Sigmoid colon (tissue), 4 donors: ENCODE measurements around the gene SLCO3A1.

ENCODE experiments used
- POLR2A ChIP-seq, 2 donors: fragments of 450-650 bp; IDR thresholded peaks; one replicate each; pipeline ENCODE4 v1.6.1; 2016; ENCODE audit warnings: antibody characterized with exemption in 2 of 2, mild to moderate bottlenecking in 2 of 2, moderate library complexity in 2 of 2
- POLR2AphosphoS5 ChIP-seq, 4 donors: sonication (generic); formaldehyde crosslinking; IDR thresholded peaks; one replicate each; pipeline ENCODE4 v1.6.1; 2017; ENCODE audit warnings: antibody characterized with exemption in 4 of 4
- TF ChIP-seq, protein P1 (sequence below), 4 experiments: fragments of 450-650 bp in 3 of 4; fragments of 200-600 bp in 1 of 4; IDR thresholded peaks; one replicate each; pipeline ENCODE4 v1.5.1; 2016 to 2019; ENCODE audit warnings: antibody characterized with exemption in 4 of 4, mild to moderate bottlenecking in 3 of 4, moderate library complexity in 2 of 4

DNA sequence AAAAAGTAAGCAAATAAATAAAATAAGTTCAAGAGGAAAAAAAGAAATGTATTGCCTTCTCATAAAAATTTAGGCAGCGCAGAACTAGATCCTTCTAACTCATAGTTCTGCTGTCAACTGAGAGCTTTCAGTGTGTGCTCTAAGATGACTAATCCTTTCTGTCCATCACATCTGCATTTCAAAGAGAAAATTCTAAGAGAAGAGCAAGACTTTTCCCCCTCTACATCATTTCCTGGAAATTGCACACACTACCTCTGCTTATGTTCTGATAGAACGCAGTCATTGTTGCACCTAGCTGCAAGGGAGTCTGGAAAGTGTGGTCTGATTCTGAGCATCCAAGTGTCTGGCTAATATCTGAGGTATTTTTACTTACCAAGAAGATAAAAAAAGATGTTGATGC is 39.6 kb upstream of the SLCO3A1 start:
- TF ChIP-seq, protein P1, sequence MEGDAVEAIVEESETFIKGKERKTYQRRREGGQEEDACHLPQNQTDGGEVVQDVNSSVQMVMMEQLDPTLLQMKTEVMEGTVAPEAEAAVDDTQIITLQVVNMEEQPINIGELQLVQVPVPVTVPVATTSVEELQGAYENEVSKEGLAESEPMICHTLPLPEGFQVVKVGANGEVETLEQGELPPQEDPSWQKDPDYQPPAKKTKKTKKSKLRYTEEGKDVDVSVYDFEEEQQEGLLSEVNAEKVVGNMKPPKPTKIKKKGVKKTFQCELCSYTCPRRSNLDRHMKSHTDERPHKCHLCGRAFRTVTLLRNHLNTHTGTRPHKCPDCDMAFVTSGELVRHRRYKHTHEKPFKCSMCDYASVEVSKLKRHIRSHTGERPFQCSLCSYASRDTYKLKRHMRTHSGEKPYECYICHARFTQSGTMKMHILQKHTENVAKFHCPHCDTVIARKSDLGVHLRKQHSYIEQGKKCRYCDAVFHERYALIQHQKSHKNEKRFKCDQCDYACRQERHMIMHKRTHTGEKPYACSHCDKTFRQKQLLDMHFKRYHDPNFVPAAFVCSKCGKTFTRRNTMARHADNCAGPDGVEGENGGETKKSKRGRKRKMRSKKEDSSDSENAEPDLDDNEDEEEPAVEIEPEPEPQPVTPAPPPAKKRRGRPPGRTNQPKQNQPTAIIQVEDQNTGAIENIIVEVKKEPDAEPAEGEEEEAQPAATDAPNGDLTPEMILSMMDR (IDR thresholded peaks at IDR 0.05) = no peak
- no peak for TF ChIP-seq POLR2A (IDR thresholded peaks at IDR 0.05)
- TF ChIP-seq POLR2AphosphoS5 (IDR thresholded peaks at IDR 0.05) = no peak
